Uterus (tissue), 2 donors: Measurements from ENCODE around the gene RFESD.
"Not testable (repeated sequence)": the region's sequence is repeated elsewhere in the genome, so short reads cannot be mapped to it uniquely, and the experiment has no call there.

Source experiments
- POLR2A ChIP-seq, 2 donors: fragments of 450-650 bp; IDR thresholded peaks; one replicate each; pipeline ENCODE4 v1.6.1; 2016; ENCODE audit warnings: antibody characterized with exemption in 2 of 2, mild to moderate bottlenecking in 1 of 2, moderate library complexity in 1 of 2
- TF ChIP-seq, protein P1 (sequence below), 4 experiments: fragments of 200-600 bp in 2 of 4; fragments of 450-650 bp in 2 of 4; sonication (generic) in 2 of 4; IDR thresholded peaks; one replicate each; pipeline ENCODE4 v1.5.1; 2016 to 2019; ENCODE audit warnings: antibody characterized with exemption in 4 of 4, mild to moderate bottlenecking in 2 of 4, moderate library complexity in 1 of 4

DNA sequence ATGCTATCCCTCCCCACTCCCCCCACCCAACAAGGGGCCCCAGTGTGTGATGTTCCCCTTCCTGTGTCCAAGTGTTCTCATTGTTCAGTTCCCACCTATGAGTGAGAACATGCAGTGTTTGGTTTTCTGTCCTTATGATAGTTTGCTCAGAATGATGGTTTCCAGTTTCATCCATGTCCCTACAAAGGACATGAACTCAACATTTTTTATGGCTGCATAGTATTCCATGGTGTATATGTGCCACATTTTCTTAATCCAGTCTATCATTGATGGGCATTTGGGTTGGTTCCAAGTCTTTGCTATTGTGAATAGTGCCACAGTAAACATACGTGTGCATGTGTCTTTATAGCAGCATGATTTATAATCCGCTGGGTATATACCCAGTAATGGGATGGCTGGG lies 13.6 kb upstream of the RFESD start:
- TF ChIP-seq, protein P1, sequence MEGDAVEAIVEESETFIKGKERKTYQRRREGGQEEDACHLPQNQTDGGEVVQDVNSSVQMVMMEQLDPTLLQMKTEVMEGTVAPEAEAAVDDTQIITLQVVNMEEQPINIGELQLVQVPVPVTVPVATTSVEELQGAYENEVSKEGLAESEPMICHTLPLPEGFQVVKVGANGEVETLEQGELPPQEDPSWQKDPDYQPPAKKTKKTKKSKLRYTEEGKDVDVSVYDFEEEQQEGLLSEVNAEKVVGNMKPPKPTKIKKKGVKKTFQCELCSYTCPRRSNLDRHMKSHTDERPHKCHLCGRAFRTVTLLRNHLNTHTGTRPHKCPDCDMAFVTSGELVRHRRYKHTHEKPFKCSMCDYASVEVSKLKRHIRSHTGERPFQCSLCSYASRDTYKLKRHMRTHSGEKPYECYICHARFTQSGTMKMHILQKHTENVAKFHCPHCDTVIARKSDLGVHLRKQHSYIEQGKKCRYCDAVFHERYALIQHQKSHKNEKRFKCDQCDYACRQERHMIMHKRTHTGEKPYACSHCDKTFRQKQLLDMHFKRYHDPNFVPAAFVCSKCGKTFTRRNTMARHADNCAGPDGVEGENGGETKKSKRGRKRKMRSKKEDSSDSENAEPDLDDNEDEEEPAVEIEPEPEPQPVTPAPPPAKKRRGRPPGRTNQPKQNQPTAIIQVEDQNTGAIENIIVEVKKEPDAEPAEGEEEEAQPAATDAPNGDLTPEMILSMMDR (IDR thresholded peaks at IDR 0.05), result not testable (repeated sequence)
- TF ChIP-seq POLR2A (IDR thresholded peaks at IDR 0.05), result not testable (repeated sequence)
